GM15510 (cell line): ENCODE results near the gene TSC1.

Experiments
- POLR2A ChIP-seq: IDR thresholded peaks from 3 replicates; pipeline ENCODE4 v1.6.1; 2011; ENCODE audit warnings: borderline replicate concordance; ENCODE audit not compliant: insufficient read length; ENCODE audit errors: extremely low read depth

The TSC1 gene

GRCh38 chr9:132857031-132857430 is 87.4 kb downstream of the TSC1 start:
- no peak for TF ChIP-seq POLR2A

GRCh38 chr9:132855904-132856303 is 88.5 kb downstream of the TSC1 start:
- TF ChIP-seq POLR2A, result no peak

GRCh38 chr9:132854832-132855231 is 89.6 kb downstream of the TSC1 start:
- no peak for TF ChIP-seq POLR2A

- no peak for TF ChIP-seq POLR2A
Measured at GRCh38 chr9:132853482-132853881, 90.9 kb downstream of the TSC1 start.

- TF ChIP-seq POLR2A, result no peak
Measured at GRCh38 chr9:132849185-132849706, 95.2 kb downstream of the TSC1 start.

GRCh38 chr9:132846918-132847515 is 97.4 kb downstream of the TSC1 start:
- TF ChIP-seq POLR2A, result no peak

- TF ChIP-seq POLR2A, result no peak
Measured at GRCh38 chr9:132846109-132846917, 98.1 kb downstream of the TSC1 start.

GRCh38 chr9:132842124-132843044 is 102.0 kb downstream of the TSC1 start:
- TF ChIP-seq POLR2A, result no peak
